Measurements from ENCODE around the gene ELOVL6.

DNA sequence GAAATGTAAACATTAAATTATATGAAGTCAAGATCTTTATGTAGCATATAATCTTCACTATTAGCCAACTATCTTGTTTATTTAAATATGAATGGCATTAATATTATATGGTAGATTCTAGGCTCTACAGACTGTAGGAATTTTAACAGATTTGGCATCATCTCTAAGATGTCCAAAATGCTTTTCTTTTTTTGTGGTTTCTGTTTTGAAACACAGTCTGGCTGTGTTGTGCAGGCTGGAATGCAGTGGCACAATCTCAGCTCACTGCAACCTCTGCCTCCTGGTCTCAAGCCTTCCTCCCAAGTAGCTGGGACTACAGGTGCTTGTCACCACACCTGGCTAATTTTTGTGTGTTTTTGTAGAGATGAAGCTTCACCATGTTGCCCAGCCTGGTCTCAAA lies 76.2 kb downstream of the ELOVL6 start:
- no peak for TF ChIP-seq CTCF (IDR thresholded peaks at IDR 0.05)
- no peak for TF ChIP-seq POLR2A (IDR thresholded peaks at IDR 0.05)
